Measurements from ENCODE around the gene ASIC4.

ASIC4 gene

GRCh38 chr2:219545295-219545942 lies 31.1 kb downstream of the ASIC4 start:
- no peak for DNase-seq (ENCODE audit: extremely low read depth, low read depth)
- no peak for TF ChIP-seq CTCF (IDR thresholded peaks at IDR 0.05; ENCODE audit: low read depth, low read length)

GRCh38 chr2:219545943-219546352 lies 31.7 kb downstream of the ASIC4 start:
- no peak for TF ChIP-seq CTCF (IDR thresholded peaks at IDR 0.05; ENCODE audit: low read depth, low read length)
- DNase-seq (ENCODE audit: extremely low read depth, low read depth), result no peak

- TF ChIP-seq CTCF (IDR thresholded peaks at IDR 0.05; ENCODE audit: low read depth, low read length), result no peak
- DNase-seq (ENCODE audit: extremely low read depth, low read depth), result no peak
Measured at GRCh38 chr2:219547621-219548020, 33.3 kb downstream of the ASIC4 start.

- TF ChIP-seq CTCF (IDR thresholded peaks at IDR 0.05; ENCODE audit: low read depth, low read length), result no peak
- no peak for DNase-seq (ENCODE audit: extremely low read depth, low read depth)
Measured at GRCh38 chr2:219548990-219549389, 34.7 kb downstream of the ASIC4 start.

- DNase-seq (ENCODE audit: extremely low read depth, low read depth), result no peak
- no peak for TF ChIP-seq CTCF (IDR thresholded peaks at IDR 0.05; ENCODE audit: low read depth, low read length)
Measured at GRCh38 chr2:219549619-219550018, 35.3 kb downstream of the ASIC4 start.

GRCh38 chr2:219551441-219552381 lies 37.4 kb downstream of the ASIC4 start:
- no peak for DNase-seq (ENCODE audit: extremely low read depth, low read depth)
- no peak for TF ChIP-seq CTCF (IDR thresholded peaks at IDR 0.05; ENCODE audit: low read depth, low read length)

Measured in AG09319 (cell line).